GM18867 (cell line): ENCODE data around the gene DNAJC4.

Experiments
- ATAC-seq: cut with Tn5 transposase; IDR thresholded peaks from one replicate; pipeline ENCODE4 v1.9.1; 2021; ENCODE audit warnings: mild to moderate bottlenecking, moderate library complexity; ENCODE audit not compliant: unreplicated experiment

DNAJC4 gene

DNA sequence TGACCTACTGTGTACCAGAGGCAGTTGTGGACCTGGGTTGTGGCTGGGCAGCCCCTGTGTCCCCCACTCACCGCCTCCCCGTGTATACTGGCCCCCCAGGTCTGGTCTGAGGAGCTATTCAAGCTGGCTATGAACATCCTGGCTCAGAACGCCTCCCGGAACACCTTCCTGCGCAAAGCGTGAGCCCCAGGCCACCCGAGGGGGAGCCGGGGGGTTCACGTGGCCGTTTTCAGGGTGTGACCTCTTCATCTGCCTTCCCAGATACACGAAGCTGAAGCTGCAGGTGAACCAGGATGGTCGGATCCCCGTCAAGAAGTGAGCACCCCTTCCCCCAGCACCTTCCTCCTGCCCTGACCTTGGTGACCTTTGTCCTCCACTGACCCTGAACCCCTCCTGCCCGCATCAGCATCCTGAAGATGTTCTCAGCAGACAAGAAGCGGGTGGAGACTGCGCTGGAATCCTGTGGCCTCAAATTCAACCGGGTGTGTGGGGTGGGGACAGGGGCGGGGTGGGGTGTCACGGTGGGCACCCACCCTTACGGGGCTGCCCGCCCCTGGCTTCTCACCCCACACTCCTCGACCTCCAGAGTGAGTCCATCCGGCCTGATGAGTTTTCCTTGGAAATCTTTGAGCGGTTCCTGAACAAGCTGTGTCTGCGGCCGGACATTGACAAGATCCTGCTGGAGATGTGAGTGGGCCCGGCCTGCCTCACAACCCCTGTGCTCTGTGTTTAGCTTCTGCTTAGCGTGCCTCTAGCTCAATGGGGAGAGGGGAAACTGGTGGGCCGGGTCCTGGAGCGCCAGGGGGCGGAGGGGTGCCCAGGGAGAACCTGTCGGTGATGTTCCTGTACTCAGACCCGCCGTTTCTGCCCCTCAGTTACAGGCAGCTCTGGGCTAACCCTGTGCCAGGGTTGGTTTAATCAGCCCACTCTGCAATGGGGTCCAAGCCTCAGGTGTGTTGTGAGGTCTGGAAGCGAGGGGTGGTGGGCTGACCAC is 25.1 kb downstream of the DNAJC4 start:
- no peak for ATAC-seq

DNA sequence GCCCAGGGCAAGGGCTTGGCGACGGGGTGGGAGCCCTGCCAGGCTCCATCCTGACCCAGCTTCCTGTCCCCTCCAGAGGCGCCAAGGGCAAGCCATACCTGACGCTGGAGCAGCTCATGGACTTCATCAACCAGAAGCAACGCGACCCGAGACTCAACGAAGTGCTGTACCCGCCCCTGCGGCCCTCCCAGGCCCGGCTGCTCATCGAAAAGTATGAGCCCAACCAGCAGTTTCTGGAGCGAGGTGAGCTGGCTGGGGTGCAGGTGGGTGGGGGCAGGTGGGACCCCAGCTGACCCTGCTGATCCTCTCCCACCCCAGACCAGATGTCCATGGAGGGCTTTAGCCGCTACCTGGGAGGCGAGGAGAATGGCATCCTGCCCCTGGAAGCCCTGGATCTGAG is 26.0 kb downstream of the DNAJC4 start:
- no peak for ATAC-seq

DNA sequence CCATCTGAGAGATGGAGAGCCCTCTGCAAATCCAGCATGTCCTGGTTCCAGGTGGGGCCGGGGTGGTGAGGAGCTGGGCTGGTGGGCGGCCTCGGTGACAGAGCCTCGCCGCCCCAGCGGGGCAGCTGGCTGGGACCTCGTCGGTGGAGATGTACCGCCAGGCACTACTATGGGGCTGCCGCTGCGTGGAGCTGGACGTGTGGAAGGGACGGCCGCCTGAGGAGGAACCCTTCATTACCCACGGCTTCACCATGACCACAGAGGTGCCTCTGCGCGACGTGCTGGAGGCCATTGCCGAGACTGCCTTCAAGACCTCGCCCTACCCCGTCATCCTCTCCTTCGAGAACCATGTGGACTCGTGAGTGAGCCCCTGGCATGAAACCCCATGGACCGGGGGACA is 28.0 kb downstream of the DNAJC4 start:
- ATAC-seq, result no peak

DNA sequence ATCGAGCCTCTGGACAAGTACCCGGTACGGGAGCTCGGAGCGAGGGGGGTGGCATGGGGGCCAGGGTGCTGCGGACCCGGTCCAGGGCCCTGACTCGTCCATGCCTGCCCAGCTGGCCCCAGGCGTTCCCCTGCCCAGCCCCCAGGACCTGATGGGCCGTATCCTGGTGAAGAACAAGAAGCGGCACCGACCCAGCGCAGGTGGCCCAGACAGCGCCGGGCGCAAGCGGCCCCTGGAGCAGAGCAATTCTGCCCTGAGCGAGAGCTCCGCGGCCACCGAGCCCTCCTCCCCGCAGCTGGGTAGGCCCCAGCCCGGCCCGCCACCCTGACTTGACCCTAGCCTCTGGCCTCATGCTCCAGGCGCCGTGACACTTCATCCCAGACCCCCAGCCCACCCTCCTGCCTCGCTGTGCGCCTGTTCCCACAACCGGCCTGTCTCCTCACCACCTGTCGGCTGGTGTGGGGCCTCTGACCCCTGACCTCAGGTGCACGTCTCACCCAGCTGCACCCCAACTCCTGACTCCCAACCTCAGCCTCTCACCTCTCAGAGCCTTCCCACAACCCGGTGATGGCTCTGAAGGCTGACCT is 28.7 kb downstream of the DNAJC4 start:
- no peak for ATAC-seq

DNA sequence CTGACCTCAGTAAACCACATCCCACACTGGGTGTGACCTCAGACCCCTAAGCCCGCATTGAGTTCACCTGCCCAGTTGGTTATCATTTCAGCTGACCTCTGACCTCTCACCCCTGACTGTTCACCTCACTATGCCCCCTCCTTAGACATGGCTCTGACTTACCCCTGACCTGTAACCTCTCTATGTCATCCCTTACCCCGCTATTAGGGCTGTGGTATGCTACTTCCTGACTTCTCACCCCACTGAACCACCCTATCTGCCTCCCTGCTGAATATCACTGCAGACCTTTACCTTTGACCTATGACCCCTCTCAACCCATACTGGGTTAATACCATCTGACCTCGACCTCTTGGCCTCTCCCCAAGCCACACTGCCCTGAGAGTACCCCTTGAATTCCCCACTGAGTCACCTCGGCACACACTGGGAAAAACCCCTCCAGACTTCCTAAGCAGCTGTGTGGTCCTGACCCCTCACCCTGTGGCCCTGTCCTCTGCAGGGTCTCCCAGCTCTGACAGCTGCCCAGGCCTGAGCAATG is 29.3 kb downstream of the DNAJC4 start:
- ATAC-seq, result no peak

DNA sequence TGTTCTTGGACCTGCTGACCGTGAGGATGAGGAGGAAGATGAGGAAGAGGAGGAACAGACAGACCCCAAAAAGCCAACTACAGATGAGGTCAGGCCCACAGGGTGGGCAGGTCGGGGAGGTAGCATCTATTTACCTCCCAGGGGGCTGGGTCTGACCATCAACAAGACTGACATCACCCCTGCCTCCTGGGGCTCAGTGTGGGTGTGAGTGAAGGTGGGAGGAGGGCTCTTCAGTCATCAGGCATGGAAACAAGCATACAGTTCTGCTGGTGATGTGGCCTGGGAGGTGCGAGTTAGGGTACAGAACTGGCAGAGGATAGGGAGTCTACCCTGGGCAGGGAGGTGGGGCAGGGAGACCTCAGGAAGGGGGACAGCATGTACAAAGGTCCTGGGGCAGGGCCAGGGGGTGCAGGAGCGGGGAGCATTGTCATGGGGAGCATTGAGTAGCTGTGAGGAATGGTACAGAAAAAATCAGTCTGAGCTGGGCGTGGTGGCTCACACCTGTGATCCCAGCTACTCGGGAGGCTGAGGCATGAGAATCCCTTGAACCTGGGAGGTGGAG is 29.9 kb downstream of the DNAJC4 start:
- no peak for ATAC-seq

DNA sequence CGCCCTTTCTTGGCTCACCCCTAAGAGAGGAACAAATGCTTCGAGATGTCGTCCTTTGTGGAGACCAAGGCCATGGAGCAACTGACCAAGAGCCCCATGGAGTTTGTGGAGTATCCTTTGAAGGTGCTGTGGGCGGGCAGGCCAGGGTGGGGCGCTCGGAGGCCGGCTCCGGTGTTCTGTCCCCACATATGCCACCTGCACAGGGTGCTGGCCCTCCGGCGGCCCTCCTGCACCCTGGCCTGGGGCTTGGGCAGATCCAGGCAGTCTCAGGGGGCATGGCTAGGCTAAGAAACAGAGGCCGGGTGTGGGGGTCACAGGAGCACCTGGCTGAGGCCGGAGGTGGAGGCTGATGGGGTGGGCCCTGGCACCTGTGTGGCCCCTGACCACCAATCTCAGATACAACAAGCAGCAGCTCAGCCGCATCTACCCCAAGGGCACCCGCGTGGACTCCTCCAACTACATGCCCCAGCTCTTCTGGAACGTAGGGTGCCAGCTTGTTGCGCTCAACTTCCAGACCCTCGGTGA is 31.3 kb downstream of the DNAJC4 start:
- no peak for ATAC-seq

DNA sequence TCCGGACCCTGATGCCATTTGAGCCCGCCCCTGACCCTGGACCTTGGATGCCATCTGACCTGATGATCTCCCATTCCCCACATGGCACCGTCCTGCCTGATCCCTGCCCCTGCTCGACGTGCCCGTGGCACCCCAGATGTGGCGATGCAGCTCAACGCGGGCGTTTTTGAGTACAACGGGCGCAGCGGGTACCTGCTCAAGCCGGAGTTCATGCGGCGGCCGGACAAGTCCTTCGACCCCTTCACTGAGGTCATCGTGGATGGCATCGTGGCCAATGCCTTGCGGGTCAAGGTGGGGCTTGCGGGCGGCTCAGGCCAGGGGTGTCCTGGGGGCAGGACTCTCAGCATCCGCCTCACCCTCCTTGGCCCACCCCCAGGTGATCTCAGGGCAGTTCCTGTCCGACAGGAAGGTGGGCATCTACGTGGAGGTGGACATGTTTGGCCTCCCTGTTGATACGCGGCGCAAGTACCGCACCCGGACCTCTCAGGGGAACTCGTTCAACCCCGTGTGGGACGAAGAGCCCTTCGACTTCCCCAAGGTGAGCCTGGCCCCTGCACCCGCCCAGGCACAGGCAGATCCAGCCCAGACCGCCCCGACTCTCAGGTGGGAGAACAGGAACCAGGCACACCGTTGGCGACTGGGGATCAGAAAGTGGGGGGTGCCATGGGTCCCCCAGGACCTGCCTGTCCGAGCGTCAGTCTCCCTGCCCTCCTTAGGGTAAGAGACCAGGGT is 32.1 kb downstream of the DNAJC4 start:
- no peak for ATAC-seq

DNA sequence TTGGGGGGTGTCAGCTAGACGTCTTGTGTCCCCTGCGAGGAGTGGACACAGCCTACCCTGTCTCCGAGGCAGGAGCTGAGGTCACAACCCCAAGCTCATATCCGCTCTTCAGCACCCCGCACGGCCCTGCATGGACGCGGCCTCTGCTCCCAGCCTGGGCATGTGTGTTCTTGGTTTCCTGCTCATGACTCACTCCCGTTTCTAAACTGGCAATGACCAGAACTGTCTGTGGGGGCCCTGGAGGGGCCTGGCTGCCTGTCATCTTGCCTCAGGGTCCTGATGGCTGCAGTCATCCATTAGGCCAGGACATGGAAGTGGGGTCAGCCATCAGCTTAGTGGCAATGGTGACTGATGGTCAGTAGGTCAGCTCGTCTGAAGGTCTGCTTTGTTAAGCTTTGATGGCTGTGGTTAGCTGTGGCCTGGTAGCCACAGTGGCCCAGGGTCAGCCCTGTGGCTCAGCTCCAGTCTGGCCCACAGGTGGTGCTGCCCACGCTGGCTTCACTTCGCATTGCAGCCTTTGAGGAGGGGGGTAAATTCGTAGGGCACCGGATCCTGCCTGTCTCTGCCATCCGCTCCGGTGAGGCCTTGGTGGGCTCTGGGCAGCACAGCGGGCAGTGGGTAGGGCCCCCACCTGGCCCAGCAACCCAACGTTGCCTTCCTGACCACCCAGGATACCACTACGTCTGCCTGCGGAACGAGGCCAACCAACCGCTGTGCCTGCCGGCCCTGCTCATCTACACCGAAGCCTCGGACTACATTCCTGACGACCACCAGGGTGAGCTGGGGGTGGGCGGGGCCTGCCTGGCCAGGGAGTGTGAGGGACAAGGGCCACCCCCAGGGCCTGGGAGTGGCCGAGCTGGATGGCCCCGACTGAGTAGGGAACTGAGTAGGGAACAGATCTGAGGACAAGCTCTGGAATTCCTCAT is 32.9 kb downstream of the DNAJC4 start:
- ATAC-seq, result no peak

DNA sequence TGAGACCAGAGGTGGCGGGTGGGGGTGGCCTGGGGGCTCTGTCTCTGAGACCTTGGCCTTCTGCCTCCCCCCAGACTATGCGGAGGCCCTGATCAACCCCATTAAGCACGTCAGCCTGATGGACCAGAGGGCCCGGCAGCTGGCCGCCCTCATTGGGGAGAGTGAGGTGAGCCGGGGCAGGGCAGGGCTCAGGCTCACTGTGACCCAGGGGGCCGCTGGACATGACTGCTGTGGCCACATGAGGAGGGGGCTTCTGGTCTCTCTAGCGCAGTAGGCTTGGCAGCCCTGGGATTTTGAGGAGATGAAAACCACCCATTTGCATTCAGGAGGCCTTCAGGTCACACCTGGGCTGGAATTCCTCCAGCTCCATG is 33.6 kb downstream of the DNAJC4 start:
- no peak for ATAC-seq

DNA sequence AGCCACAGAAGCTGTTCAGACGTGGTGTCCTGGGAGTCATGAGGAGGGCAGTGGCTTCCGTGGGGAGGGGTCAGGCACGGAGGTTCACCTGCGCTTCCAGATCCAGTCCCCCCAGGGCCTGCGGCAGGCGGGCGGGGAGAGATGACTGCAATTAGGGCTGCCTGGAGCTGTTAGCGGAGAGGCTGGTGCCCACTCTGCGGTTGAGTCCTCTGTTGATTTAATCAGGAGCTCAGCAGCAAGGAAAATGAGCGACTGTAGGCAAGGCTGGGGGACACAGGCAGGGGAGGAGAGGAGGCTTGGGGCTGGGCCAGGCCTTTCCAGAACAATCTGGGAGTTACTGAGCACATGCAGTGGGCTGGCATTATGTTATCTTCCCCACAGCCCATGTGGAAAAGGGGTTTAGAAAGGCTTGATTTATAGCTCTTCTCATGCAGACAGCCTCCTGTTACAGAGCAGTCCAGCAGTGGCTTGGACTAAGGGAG is 34.1 kb downstream of the DNAJC4 start:
- ATAC-seq, result no peak

DNA sequence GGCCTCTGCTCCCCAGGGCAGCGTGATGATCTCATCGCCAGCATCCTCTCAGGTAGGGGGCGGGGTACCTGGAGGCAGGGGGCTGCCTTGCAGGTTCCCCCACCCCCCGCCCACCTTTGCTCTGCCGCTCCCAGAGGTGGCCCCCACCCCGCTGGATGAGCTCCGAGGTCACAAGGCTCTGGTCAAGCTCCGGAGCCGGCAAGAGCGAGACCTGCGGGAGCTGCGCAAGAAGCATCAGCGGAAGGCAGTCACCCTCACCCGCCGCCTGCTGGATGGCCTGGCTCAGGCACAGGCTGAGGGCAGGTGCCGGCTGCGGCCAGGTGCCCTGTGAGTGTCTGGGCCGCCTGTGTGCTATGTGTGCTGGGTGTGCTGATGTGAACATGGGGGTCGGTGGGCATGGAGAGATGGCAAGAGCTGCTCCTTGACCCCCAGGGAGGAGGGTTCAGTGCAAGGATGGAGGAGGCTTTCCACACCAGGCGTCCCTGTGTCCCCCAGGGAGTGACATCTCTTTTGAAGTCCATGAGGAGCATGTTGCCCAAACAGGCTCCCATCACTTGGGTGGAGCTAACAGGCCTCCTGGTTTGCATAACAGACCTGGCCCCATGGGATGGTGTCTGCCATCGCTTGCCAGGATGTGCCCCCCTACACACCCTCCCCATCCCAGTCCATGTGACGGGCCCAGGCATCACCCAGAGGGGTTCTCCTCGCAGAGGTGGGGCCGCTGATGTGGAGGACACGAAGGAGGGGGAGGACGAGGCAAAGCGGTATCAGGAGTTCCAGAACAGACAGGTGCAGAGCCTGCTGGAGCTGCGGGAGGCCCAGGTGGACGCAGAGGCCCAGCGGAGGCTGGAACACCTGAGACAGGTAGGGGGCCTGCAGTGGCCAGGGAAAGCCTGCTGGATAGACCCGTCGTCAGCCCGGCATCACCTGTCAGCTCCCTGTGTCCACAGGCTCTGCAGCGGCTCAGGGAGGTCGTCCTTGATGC is 35.1 kb downstream of the DNAJC4 start:
- no peak for ATAC-seq

DNA sequence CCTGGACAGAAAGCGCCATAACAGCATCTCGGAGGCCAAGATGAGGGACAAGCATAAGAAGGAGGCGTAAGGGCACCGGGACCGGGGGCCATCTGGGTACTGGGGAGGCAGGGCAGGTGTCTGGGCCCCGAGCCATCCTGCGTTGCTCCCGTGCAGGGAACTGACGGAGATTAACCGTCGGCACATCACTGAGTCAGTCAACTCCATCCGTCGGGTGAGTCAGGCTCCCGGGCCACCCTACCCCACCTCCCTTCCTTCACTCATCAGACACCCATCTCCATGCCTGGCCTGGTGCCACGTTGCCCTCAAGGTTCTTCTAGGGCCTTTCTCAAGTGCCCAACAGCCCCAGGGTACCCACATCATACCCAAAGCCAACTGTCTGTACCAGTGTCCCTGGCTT is 36.0 kb downstream of the DNAJC4 start:
- ATAC-seq, result no peak

DNA sequence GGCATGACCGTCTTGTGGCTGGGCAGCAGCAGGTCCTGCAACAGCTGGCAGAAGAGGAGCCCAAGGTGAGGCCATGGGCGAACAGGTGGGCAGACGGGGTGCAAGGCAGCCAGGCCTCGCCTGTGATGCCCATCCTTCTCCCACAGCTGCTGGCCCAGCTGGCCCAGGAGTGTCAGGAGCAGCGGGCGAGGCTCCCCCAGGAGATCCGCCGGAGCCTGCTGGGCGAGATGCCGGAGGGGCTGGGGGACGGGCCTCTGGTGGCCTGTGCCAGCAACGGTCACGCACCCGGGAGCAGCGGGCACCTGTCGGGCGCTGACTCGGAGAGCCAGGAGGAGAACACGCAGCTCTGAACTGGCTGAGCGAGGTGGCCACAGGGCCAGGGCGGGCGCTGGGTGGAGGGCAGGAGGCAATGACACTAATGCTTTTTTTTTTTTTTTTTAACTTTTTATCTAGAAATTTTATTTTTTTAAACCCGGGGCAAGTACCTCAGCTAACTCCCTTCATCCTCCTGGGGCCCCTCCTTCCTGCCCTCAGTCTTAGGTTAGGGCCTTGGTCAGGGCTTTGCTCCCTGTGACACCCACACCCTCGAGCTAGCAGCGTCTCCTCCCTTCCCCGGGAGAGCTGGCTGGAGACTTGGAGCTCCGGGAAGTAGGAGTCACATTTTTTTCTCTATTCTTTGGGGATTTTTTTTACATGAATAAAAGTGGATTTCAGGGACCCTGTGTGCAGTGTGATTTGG is 37.0 kb downstream of the DNAJC4 start:
- ATAC-seq, result no peak

DNA sequence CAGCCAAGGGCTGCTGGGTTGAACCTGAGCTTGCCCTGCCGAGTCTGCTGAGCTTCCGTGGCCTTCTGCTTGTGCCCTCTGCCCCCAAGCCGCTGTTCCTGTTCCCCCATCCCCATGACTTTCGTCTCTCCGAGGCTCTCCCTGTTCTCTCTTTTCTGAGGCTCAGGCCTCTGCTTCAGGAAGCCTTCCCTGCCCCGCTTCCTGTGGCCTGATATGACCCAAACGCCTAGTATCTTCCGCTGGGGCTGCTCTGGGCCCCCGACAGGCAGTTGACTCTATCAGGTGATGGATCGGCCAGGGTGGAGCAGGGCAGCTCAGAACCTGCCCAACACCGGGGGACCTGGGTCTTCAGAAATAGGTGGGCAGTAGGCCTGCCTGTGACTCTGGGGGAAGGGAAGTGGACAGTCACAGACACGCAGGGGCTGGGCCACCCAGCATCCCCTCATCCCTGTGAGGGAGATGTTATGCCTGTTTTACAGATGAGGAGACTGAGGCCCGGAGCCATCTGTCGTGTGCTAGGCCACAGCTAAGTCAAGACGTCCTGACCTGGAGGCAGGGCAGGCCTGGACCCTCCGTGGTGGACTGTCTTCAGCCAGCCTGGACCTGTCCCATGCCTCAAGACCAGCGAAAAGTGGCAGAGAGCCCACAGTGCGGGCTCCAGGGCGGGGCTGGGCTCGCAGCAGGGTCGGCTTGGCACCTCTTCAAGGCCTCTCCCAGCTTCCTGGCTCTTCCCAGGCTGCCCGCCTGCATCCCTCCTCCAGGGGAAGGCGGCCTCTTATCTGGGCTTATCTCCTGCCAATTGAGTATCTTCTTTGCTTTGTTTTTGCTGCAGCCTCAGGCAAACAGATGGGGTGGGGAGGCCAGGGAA is 37.9 kb downstream of the DNAJC4 start:
- ATAC-seq, result no peak

DNA sequence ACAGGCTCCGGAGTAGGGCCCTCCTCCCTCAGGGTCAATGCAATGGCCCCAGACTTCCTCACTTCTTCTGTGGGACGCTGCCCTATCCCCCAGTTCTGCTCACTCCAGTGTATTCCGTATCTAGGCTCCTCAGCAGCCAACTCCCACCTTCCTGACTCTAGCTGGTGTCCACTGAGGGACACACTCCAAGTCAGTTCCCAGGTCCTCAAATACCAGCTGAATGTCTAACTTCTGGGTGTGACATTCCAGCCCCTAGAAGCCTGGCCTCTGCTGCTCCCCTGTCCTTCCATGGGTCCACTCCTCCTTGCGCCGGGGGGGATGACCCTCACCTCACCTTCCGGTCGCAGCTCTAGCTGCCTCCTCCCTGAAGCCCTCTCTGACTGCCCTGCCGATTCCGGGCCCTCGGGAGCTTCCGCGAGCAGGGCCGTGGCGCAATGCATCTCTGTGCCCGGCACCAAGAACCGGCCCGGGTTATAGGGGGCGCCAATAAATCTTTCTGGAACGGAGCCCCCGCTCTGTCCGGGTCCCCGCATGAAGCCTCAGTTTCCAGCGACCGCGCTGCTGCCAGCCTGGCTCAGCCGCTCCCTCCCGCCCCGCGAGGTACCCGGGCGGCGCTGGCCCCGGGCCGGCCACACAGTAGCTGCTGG is 38.7 kb downstream of the DNAJC4 start:
- no peak for ATAC-seq
